PC-9 (cell line): Measurements from ENCODE around the gene PTPN9.

Source experiments
- CTCF ChIP-seq: fragments of 200-600 bp; sonication (generic); conservative IDR thresholded peaks from 2 replicates; pipeline ENCODE4 v1.6.1; 2017; ENCODE audit warnings: mixed run types, antibody characterized with exemption, mild to moderate bottlenecking, moderate library complexity
- EZH2 ChIP-seq: fragments of 200-600 bp; sonication (generic); IDR thresholded peaks from 2 replicates; pipeline ENCODE4 v1.8.0; 2017; ENCODE audit warnings: antibody characterized with exemption, low read depth

- TF ChIP-seq CTCF (peak; percentile 53; the same call in 1 of the 2 replicates), EZH2 (no peak)
Measured at GRCh38 chr15:75597667-75598341, 18.7 kb upstream of the PTPN9 start.
